ENCODE results near the gene RAB34.
"Not testable (repeated sequence)": the region's sequence is repeated elsewhere in the genome, so short reads cannot be mapped to it uniquely, and the experiment has no call there.

Gene RAB34

DNA sequence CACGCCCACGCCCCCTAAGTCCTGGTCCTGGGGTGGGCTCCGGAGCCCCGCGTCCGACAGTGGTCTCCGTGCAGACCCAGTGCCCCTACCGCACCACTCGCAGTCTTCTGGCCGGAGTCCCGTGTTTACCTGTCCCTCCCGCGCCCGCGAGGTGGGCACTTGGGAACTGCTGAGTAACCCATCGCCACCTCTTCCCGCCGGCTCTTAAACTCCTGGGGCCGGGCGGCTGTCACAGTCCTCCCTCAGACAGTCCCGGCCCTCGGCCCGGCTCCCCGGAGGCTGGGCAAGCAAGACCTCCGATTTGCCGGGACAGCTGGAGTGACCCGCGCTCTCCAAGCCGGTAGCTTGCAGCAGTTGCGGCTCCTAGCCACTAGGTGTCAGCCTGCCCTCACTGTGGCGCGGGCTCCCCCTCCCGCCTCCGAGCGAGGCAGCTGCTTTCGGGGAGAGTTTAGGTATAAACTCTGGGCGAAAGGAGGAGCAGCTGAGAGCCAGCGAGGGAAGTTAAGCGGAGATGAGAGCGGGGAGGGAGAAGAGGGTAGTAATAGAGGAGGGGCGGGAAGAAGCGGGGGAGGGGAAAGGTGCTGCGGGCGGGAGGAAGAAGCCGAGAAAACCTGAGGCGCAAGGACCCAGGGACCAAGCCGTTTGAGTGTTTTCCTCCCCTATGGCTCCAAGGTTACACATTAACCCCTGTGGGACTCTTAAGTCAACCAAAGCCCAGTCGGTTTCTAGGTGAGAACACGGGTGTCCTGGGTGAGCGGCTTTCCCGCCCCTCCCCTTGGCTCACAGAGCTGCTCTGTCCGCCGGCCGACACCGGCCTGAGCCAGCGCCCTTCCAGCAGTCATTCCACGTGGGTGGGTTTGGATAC, 9.2 kb upstream of the RAB34 start:
- peak; percentile 97 for DNase-seq

DNA sequence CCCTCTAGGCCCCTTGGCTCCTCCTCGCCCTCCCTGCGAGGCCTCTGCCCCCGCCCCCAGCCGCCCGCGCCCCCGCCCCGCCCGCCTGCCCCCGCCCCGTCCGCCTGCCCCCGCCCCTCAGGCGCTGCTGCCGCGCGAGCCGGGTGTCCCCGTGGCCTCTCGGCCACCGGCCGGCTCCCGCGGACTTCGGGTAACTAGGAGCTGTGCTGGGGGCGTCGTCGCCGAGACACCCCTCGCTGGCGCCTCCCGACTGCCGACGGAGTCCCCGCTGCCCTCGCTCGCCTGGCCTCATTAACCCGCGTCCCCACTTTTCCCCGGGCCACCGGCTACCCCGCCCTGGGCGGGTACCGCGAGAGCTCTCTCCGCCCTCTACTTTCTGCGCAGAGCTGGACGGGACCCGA, 8.6 kb upstream of the RAB34 start, which contains the start of gene TLCD1:
Gene TLCD1, minus strand, starts transcription at position 8 of the 401 bp plus-strand sequence. CDS start 136 bp downstream, outside the sequence.
- DNase-seq: peak; percentile 87

DNA sequence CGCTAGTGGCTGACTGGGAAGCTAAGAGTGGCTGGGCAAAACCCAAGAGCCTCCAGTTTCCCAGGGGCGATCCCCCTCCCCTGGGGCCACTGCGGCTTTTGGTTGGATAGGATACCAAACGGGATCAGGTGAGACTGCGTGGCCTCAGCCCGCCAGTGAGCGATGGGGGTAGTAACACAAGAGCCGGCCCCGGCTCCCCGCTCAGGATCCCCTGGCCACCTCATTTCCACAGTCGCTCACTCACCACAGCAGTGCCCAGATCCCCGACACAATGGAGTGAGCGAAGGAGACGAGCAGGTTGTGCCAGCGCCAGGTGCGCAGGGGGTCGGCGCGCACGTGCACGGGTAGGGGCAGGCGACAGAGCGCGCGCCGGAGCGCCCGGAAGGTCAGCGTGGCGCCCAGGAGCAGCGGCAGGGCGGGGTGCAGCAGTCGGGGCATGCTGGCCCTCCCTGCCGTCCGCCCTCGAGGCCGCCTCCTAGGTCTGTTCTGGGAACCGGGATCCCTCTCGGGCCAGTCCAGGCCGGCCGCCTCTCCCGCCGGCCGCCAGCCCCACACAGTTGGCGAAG, 8.1 kb upstream of the RAB34 start:
- no peak for DNase-seq

DNA sequence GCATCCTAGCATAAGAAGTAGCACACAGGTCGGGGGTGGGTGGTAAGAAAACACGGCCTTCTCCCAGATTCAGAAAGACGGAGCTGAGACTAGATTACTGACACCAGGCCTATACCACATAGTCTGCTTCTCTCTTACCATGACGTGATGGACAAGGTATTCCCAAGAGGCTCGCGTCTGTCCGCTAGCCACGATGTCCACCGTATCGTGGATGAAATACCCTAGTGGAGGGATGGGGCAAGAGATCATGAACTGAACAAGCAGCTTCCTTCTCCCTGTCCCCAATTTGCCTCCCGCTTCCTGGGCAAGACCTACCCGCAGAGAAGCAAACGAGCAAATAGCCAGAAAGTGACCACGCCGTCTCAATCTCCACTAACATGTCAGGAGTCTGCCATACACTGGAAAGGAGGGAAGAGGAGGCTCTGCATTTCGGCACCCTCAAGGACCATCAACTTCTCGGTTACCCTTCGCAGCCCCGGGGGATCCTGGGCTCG, 7.5 kb upstream of the RAB34 start:
- DNase-seq: no peak

DNA sequence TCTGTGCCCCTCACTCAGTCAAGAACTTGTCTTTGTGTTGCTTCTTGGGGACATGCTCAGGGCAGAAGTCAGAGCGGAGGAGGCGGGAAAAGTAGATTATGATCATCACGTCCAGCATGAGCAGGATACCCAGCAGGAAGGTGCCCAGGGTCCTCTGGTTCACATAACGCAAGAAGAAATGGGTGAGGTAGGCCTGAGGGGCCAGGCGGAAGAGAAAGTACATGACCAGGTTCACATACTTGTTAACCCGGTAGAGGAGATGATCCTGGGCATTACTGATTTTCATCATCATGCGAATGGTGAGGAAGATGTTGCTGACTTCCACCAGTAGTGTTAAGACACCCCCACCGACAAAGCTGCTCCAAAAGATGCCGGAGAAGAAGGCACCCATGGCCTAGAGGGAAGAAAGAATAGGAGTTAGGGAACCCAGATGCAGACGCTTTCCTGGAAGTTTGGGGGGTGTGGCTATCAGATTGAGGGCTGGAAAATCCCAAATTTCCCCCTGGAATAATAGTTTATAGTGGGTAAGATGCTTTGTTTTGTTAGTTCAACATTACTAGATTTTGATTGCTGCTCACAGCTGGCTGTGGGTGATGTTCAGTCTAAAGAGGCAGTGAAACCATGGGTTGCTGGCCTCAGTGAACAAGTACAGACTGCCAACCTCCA, 7.0 kb upstream of the RAB34 start:
- DNase-seq: no peak

DNA sequence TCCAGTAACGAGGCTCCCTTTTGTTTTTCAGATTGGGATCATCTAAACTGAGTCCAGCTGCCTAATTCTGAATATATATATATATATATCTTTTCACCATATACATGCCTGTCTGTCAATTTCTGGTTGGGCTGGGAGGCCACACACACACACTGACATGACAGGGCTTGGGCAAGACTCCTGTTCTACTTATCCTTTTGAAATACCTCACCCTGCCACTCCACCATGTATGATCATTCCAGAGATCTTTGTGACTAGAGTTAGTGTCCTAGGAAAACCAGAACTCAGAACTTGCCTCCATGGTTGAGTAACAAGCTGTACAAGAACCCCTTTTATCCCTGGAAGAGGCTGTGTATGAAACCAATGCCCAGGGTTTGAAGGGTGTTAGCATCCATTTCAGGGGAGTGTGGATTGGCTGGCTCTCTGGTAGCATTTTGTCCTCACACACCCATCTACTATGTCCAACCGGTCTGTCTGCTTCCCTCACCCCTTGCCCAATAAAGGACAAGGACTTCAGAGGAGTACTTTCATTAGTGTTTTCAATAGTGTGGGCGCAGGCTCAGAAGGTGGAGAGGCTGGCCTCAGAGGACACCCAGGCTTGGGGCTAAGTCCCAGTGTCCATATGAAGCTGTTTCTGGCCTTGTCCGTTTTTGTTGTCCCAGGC, 6.3 kb upstream of the RAB34 start:
- DNase-seq: not testable (repeated sequence)

DNA sequence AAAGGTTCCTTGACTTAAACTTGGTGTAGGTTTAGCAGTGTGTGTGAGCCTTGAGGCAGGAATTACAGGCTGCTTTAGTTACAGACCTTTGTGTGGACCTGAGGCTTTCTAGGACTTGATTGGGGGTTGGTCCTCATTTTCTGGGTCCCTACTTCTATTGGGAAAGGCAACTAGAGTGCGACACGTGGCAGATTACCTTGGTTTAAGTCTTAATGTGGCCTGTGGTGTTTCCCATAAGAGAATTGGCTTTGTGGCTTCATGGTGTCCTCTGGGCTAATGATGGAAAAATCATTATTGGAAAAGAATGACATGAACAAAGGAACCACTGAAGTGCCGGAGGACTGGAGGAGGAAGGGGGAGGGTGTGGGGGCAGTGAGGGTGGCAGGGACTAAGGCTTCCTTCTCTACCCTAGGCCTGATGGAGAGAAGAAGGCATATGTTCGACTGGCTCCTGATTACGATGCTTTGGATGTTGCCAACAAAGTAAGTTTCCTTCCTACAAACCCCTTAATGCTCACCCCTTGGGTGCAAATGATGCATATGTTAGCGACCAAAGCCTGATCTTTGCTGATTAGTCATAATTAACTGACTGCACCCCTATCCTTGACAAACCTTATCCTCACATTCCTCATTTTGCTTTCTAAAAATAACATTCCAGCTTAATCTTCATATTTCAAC, 5.6 kb upstream of the RAB34 start:
- no peak for DNase-seq

DNA sequence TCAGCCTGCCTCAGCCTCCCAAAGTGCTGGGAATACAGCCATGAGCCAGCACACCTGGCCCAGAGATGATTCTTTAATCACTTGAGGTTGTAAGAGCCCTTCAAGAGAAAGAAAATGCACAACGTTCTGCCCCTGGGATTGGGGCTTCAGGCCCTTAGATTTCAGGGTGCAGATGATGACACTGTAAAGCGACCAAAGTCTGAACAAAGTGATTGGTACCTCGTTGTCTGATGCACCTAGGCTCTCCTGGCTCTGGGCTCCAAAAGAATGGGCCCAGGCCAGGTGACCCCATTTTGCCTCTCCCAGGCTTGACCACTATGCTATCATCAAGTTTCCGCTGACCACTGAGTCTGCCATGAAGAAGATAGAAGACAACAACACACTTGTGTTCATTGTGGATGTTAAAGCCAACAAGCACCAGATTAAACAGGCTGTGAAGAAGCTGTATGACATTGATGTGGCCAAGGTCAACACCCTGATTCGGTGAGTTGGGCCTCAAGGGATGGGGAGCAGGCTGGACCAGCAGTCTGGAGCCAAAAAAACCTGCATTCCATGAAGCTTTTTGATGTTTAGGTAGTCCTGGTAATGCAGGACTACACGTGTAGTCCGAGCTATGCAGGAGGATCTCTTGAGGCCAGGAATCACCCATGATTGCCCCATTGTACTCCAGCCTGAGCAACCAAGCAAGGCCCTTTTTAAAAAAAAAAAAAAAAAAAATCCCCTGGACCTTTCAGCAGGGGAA, 4.9 kb upstream of the RAB34 start:
- no peak for DNase-seq

DNA sequence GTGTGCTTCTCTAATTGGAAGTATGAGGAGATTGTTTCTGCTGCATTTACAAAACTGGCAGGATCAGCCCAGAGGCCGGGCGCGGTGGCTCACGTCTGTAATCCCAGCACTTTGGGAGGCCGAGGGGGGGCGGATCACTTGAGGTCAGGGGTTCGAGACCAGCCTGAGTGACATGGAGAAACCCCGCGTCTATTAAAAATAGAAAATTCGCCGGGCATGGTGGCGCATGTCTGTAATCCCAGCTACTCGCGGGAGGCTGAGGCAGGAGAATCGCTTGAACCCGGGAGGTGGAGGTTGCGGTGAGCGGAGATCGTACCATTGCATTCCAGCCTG, 3.3 kb upstream of the RAB34 start:
- DNase-seq: not testable (repeated sequence)

DNA sequence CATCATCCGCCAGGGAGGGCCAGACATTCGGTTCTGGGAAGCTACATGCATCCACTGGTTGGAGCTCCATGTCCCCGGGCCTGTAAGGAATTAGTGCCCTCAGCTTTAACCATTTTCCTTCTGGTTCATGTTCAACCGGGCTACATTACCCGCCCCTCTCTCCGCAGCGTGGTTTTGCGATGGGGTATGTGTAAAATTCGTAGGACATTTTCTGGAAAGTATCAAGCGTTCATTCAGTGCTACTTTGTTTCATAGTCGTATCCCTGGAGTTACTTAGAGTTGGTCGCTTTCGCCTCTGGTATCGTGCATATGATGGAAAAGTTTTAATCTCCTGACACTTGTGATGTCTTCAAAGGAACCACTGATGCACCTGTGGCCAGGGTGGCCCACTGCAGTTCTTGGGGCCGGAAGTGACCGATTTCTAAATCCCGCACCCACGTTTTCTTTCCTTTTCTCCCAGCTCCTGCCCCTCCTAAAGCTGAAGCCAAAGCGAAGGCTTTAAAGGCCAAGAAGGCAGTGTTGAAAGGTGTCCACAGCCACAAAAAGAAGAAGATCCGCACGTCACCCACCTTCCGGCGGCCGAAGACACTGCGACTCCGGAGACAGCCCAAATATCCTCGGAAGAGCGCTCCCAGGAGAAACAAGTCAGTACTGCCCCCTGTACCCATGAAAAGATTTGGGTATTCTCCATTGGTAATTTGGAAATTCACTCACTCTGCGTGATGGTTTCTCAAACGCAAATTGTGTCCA, 2.8 kb upstream of the RAB34 start:
- DNase-seq: no peak

DNA sequence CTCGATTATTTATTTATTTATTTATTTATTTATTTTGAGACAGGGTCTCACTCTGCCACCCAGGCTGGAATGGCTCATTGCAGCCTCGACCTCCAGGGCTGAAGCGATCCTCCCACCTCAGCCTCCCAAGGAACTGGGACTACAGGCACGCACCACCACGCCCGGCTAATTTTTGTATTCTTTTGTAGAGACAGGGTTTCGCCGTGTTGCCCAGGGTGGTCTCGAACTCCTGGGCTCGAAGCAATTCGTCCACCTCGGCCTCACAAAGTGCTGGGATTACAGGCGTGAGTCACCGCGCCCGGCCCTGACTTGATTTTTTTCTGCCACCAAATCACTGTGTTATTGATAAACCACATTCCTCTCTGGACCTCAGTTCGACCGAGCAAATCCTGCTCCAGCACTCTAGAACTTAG, 1.4 kb upstream of the RAB34 start:
- no peak for DNase-seq

DNA sequence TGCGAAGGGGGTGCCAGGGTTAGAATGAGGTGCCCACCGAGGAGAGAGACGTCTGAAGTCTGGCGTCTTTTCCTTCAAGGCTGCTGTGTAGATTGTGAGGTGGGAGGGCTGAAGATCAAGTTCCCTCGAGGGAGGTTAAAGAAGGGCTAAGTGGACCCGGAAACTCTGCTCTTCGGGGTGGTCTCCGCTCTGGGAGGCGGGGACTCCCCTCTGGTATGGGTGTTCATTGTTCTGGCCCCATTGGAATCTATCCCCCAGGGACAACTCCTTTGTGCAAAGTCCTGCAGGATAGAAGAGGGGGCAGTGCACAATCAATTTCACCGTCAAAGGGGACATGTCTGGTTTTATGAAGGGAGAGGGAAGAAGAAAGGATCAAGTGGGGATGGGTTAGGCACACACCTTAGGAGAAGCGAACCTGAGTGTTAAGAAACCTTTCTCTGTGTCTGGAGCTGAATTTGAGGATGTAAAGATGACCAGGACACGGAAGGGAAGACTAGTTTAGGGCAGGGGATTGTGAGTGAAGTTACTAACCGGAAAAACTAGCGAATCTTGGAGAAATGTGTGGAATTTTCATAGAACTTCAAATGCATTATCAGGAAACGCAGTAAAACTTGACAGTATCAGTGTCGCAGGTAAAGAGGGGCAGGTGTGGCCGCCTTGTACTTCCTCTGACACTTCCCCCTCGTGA, 809 bp upstream of the RAB34 start:
- DNase-seq: no peak

DNA sequence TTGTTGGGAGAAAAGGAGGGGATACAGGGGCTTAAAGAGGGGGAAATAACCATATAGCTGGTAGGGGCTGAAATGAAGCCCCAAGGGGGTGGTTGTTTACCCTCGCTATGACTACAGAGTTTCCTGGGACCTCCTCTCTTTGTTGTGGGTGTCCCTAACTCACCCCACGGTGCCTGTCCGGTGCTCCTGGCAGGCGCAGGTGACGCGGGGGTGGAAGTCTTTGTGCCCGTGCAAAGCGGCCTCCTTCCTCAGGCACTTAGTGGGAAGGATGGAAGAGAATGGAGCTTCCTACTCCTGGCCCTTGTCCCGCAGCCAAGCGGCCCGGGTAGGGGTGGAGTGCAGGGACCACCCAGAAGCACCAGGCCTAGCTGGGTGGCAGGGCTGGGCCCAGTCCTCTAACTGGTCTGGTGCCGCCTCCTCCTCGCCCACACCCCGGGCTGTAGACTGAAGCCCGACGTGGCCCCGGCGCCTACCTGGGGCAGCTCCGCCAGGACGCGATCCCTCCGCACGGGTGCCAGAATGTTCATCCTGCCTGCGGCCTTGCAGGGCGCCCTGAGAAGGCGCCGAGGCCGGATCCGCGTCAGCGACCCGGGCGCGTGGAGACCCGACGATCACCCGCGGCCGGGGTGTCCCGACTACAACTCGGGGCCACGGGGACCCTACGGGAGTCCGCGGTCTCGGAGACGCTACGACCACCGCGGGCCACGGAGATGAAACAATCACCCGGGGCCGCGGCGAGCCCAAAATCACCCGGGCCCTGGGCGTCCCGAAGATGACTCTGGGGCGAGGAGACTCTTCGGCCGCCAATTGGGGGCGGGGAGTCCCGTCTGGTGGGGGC, 709 bp downstream of the RAB34 start:
- peak; percentile 74 for DNase-seq

DNA sequence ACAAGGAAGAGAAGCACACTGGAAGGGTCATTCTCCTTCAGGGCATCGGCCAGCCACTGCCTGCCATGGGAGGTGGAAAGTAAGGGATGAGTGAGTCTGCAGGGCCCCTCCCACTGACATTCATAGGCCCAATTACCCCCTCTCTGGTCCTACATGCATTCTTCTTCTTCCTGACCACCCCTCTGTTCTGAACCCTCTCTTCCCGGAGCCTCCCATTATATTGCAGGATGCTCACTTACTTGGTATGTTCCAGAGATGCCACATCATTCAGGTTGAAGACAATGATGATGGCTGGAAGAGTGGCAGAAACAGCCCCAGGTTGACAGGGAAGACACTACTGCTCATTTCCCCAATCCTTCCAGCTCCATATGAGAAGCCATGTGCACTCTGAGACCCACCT, 2.5 kb downstream of the RAB34 start:
- no peak for DNase-seq

DNA sequence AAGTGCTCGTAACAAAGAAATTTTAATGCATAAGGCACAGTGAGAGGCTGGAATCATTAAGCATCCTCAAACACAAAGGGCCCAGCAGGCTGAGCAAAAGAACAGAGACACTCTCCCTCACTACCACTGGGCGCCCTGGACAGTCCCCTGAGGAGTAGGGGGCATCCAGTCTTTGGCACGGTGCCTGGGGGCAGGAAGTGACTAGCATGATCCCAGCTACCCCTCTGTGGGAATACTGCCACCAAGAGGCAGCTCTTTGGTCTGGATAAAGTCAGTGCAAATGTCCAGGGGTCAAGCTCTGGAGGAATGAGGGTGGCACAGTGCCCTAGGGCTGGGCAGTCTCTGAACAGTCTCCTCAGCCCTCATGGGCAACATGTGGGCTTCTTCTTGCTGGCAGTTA, 3.4 kb downstream of the RAB34 start:
- DNase-seq: no peak

DNA sequence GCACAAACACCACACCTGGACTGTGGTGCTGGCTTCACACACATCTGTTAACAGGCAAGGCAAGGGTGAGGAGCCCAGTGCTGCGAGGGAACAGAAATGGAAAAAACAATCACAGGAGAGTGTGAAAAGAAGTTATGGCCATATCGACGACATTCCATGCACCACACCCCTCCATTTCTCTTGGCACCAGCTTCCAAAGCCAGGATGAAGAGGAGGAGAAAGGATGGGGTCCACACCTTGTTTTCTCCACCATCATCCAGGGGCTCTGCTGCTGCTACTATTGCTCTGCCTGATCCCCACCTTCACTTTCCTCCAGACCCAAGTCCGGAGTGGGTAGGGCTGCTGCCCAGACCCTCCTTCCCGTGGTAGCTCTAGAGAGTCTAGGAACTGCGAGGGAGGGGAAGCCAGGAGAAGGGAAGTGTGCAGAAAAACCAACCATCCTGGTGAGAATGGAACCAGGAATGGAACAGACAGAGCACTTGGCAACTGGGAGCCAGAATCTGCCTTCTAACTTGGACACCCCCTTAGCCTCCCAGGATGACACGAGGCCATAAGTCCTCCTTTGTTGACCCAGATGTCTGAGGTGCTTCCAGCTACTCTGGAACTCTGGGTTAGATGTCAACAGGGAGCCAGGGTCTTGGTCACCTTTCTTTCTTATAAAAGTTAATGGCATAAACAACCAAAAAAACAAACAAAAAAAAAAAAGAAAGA, 4.8 kb downstream of the RAB34 start:
- no peak for DNase-seq

DNA sequence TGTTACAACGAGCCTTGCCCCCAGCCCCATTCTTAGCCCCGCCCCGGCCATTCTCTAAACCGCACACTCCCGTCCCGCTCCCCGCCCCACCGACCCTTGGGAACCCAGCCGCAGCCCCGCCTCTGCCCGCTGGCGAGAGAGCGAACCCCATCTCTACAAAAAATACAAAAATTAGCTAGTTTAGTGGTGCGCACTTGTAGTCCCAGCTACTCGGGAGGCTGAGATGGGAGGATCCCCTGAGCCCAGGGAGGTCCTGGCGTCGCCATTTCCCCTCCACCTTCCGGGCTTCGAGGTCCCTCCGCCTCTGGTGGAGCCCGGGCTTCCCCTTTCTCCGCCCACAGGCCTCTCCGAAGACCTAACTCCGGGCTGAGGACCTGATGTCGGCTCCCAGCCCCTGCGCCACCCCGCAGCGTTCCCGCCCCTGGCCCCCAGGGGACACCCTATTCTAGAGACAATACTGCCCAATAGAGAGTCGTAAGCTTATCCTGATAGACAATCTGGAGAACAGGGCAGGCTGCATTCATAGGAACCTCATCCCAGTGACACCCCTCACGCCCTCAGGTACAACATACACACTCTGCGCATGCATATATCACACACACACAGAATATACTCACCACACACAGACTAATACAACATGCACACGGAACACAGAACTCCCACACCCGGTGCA, 5.5 kb downstream of the RAB34 start:
- peak; percentile 70 for DNase-seq

DNA sequence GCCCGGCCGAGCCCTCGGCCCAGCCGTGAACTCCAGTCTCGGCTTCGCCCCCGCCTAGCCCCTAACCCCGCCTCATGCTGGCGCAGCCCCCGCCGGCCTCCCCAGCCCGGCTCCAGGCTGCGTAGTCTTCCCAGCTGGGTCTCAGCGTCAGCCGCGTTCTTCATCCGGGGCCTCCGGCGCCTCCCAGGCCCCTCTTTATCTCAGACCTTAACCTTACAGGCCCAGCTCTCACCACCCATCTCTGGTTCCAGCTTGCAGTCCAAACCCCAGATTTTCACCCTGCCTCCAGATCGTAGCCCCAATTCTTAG, 6.0 kb downstream of the RAB34 start, which contains the start of gene PROCA1:
Gene PROCA1, minus strand, starts transcription at position 166 of the 309 bp plus-strand sequence. CDS start 228 bp downstream, outside the sequence.
- no peak for DNase-seq
